ENCODE measurements around the gene RGL1. TPM values are rescaled to one million over a fixed set of nuclear protein-coding genes. Genes with fewer than 3 reads are reported as not detected.
A peak's percentile ranks its signal among the peaks of the same experiment; 100 is the strongest.

Gene RGL1
- total and polyA plus RNA-seq, 3 experiments from 2014 or later, result 0.97 to 3.3 (median 3.3) TPM

- POLR2A ChIA-PET, result no interaction called here
- H3K4me1 Mint-ChIP-seq, result peaks cover 6 to 14% (median 8%) of the 10 kb centered on the region in 3 donors
- DNase-seq, result no peak
- H3K27ac ChIP-seq (ENCODE audit: low read depth, low read length), result no peak overlapping the region
- H3K27ac Mint-ChIP-seq, result no peak overlapping the region
- H3K9me3 Mint-ChIP-seq, result no peaks in the 10 kb centered on the region
- H3K4me3 Mint-ChIP-seq, result no peak overlapping the region
- H3K36me3 Mint-ChIP-seq, result no peaks in the 10 kb centered on the region
- H3K36me3 ChIP-seq (ENCODE audit: insufficient read depth, low read length), result no peaks in the 10 kb centered on the region
- H3K4me3 ChIP-seq (ENCODE audit: low read length), result no peak overlapping the region
- CTCF ChIA-PET, result no interaction called here
- peaks cover 17% of the 10 kb centered on the region for H3K4me1 ChIP-seq (ENCODE audit: insufficient read depth, low read length)
- no peaks in the 10 kb centered on the region for H3K9me3 ChIP-seq (ENCODE audit: low read length)
- peaks cover 0 to 3% of the 10 kb centered on the region in 2 donors for H3K27me3 Mint-ChIP-seq
- H3K27me3 ChIP-seq (ENCODE audit: insufficient read depth, low read length, poor library complexity, severe bottlenecking), result no peaks in the 10 kb centered on the region
Measured at GRCh38 chr1:183876309-183876708, 71.4 kb downstream of the RGL1 start.

DNA sequence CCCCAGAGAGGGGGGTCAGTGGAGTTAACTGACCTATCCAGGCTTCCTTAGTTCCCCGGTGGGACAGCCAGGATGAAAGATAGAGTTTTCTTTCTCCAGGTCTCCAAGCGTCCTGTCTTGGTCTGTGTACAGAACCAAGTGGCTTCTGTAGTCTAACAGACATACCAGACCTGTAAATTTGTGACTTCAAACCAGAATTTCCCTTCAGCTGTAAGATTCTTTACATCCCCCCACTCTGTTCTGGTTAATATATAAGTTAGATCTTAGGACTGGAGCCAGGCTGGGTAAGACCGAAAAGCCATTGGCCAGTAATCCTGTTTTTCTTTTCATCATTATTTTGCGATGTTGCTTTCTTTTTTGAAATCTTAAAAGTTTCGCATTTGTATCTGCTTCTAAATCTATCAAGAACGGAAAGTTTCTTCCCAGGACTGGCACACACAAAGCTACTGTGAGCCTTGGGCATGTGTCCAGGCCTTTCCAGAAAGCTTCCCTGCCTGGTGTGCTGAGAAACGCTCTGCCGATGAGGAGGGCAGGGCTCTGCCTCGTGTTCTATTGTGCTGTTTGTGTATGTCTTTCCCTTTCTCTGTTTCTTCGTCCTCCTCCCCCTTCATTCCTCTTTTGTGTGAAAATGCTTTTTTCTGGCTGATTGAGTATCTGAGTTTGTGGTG is 72.3 kb downstream of the RGL1 start:
- H3K27me3 Mint-ChIP-seq, result peaks cover 0 to 3% of the 10 kb centered on the region in 2 donors
- H3K4me3 ChIP-seq (ENCODE audit: low read length), result no peak overlapping the region
- H3K9me3 Mint-ChIP-seq, result no peaks in the 10 kb centered on the region
- H3K27ac ChIP-seq (ENCODE audit: low read depth, low read length), result no peak overlapping the region
- peaks cover 17% of the 10 kb centered on the region for H3K4me1 ChIP-seq (ENCODE audit: insufficient read depth, low read length)
- H3K4me1 Mint-ChIP-seq, result peaks cover 6 to 14% (median 8%) of the 10 kb centered on the region in 3 donors
- H3K9me3 ChIP-seq (ENCODE audit: low read length), result no peaks in the 10 kb centered on the region
- H3K27ac Mint-ChIP-seq, result no peak overlapping the region
- no peaks in the 10 kb centered on the region for H3K36me3 ChIP-seq (ENCODE audit: insufficient read depth, low read length)
- no peaks in the 10 kb centered on the region for H3K27me3 ChIP-seq (ENCODE audit: insufficient read depth, low read length, poor library complexity, severe bottlenecking)
- no peaks in the 10 kb centered on the region for H3K36me3 Mint-ChIP-seq
- POLR2A ChIA-PET, result no interaction called here
- no peak for DNase-seq
- CTCF ChIA-PET, result no interaction called here
- H3K4me3 Mint-ChIP-seq, result no peak overlapping the region

DNA sequence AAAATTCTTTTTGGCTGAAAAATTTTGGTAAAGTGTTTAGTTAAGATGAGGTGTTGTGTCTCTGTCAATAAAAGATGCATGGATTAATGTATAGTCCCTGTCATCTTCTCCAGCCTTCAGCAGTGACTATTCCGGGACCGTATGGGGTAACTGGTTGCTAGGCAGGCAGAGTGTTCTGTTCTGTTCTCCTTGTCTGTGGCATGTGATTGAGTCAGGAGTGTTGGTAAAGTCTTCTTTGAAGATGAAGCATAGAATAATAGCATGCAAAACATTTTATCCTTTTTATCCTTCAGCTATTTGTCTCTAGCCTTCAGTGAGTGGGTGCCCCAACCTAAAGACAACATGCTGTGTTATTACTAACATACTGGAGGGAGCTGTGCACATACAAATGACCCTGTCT is 74.6 kb downstream of the RGL1 start:
- Histone ChIP-seq H3K27me3 (ENCODE audit: insufficient read depth, low read length, poor library complexity, severe bottlenecking) (no peaks in the 10 kb centered on the region), H3K9me3 (ENCODE audit: low read length) (no peaks in the 10 kb centered on the region), H3K4me3 (ENCODE audit: low read length) (no peak overlapping the region), H3K36me3 (ENCODE audit: insufficient read depth, low read length) (no peaks in the 10 kb centered on the region), H3K27ac (ENCODE audit: low read depth, low read length) (no peak overlapping the region), H3K4me1 (ENCODE audit: insufficient read depth, low read length) (peaks cover 4% of the 10 kb centered on the region)
- Mint-ChIP-seq H3K27ac (no peak overlapping the region), H3K4me1 (peaks cover 0 to 1% (median under 1%) of the 10 kb centered on the region in 3 donors), H3K4me3 (no peak overlapping the region), H3K9me3 (no peaks in the 10 kb centered on the region), H3K27me3 (peaks cover 0 to 3% of the 10 kb centered on the region in 2 donors), H3K36me3 (peaks cover 0 to 8% (median 0%) of the 10 kb centered on the region in 3 donors)
- ChIA-PET CTCF (no interaction called here), POLR2A (no interaction called here)
- no peak for DNase-seq

DNA sequence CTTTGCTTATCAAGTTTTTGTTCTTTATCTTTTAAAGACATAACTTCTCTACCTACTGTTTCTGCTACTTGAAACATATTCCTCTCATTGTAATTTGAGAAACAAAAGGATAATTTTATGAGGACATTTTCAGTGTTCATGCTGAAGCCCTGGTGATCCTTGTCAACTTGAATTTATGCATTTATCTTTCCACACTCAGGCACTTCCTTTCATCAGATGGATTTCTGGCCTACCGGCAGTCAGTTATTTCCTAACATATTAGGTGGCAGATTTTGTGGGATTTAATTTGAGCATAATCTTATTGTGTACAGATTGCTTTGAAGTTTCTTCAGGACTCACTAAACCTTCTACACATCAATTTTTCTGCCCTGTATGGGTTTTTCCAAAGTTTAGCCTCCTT is 75.0 kb downstream of the RGL1 start:
- Histone ChIP-seq H3K4me1 (ENCODE audit: insufficient read depth, low read length) (no peaks in the 10 kb centered on the region), H3K4me3 (ENCODE audit: low read length) (no peak overlapping the region), H3K9me3 (ENCODE audit: low read length) (no peaks in the 10 kb centered on the region), H3K27me3 (ENCODE audit: insufficient read depth, low read length, poor library complexity, severe bottlenecking) (no peaks in the 10 kb centered on the region), H3K27ac (ENCODE audit: low read depth, low read length) (no peak overlapping the region), H3K36me3 (ENCODE audit: insufficient read depth, low read length) (no peaks in the 10 kb centered on the region)
- DNase-seq, result no peak
- Mint-ChIP-seq H3K27me3 (peaks cover 0 to 3% of the 10 kb centered on the region in 2 donors), H3K4me3 (no peak overlapping the region), H3K36me3 (peaks cover 0 to 8% (median 0%) of the 10 kb centered on the region in 3 donors), H3K27ac (peak overlapping the region in 1 of 8 donors; percentile 11), H3K4me1 (no peaks in the 10 kb centered on the region), H3K9me3 (no peaks in the 10 kb centered on the region)
- POLR2A ChIA-PET, result no interaction called here
- CTCF ChIA-PET, result no interaction called here

DNA sequence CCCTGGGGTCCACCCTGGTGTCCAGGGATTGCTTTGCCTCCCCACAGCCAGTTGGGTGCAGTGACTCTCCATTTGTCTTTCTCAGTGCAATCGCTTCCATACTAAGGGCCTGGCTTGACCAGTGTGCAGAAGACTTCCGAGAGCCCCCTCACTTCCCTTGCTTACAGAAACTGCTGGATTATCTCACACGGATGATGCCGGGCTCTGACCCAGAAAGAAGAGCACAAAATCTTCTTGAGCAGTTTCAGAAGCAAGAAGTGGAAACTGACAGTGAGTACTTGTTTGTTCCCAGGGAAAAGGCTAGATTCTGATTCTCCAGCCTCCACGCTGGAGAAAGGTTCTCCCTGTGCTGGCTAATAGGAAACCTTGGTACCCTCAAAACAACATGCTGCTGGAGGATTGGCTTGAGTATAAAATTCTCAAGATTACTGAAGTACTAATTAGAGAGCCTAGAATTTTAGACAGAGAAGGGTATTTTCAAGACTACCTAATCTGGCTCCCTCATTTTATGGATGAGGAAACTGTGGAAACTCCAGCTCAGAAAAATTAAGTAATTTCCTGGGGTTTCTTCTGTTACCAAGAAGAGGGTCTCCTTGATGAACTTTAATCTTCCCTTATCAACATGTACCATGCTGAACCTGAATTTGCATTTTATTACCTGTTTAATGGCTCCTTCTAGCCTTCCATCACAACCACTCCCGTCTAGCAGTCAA is 75.8 kb downstream of the RGL1 start:
- peaks cover 0 to 5% of the 10 kb centered on the region in 2 donors for H3K27me3 Mint-ChIP-seq
- Histone ChIP-seq H3K9me3 (ENCODE audit: low read length) (no peaks in the 10 kb centered on the region), H3K4me1 (ENCODE audit: insufficient read depth, low read length) (no peaks in the 10 kb centered on the region), H3K27me3 (ENCODE audit: insufficient read depth, low read length, poor library complexity, severe bottlenecking) (no peaks in the 10 kb centered on the region), H3K4me3 (ENCODE audit: low read length) (no peak overlapping the region), H3K36me3 (ENCODE audit: insufficient read depth, low read length) (no peaks in the 10 kb centered on the region), H3K27ac (ENCODE audit: low read depth, low read length) (no peak overlapping the region)
- no peak overlapping the region for H3K4me3 Mint-ChIP-seq
- H3K4me1 Mint-ChIP-seq, result no peaks in the 10 kb centered on the region
- ChIA-PET POLR2A (no interaction called here), CTCF (no interaction called here)
- no peaks in the 10 kb centered on the region for H3K9me3 Mint-ChIP-seq
- no peak overlapping the region for H3K27ac Mint-ChIP-seq
- no peak for DNase-seq
- H3K36me3 Mint-ChIP-seq, result peaks cover 0 to 8% (median 0%) of the 10 kb centered on the region in 3 donors

DNA sequence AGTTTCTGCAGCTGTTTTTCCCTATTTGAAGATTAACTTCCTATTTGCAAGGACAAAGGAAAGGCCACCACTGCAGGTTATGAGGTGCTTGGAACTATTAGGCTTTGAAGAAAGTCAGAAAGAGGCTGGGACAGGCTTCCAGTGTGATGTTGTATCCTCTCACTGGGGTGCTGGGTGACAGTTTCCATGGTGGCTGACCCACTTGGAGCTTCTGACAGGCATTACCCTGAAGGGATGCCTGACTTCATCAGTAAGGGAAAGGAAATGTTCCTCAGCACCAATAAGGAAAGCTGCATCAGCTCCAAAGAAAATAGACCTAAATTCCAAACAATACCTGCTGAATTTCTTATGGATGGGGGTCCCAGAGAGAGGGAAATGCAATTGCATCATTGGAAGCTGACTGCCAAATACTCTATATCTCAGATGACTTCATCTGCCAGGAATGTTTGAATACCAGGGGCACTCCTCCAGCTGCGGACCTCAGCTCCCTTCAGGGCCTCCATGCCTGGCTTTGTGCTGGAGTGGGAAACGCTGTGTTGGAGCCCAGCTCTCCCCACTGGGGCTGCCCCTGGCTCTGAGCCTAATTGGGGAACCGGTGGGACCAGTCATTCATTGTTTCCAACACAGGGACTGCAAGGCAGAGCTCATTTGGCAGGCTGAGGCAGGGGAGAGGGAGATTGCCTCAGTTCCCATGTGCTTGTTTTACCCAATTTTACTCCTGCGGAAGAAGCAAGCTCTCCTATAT is 76.6 kb downstream of the RGL1 start:
- CTCF ChIA-PET, result interaction anchor here (0.7 to 1.2 kb wide), 2 partner anchors 8 to 34 kb away, joined by 4 read pairs; no protein-coding TSS in a partner anchor
- no peaks in the 10 kb centered on the region for H3K4me1 ChIP-seq (ENCODE audit: insufficient read depth, low read length)
- H3K4me1 Mint-ChIP-seq, result peaks cover 0 to under 1% (median under 1%) of the 10 kb centered on the region in 3 donors

GRCh38 chr1:183882335-183883167 is 77.6 kb downstream of the RGL1 start:
- Mint-ChIP-seq H3K4me1 (peaks cover 9 to 11% (median 11%) of the 10 kb centered on the region in 3 donors), H3K36me3 (peaks cover 0 to 8% (median 0%) of the 10 kb centered on the region in 3 donors), H3K27ac (peak overlapping the region in 2 of 8 donors; percentile 46 to 51), H3K27me3 (peaks cover 0 to 4% of the 10 kb centered on the region in 2 donors), H3K9me3 (no peaks in the 10 kb centered on the region), H3K4me3 (no peak overlapping the region)
- Histone ChIP-seq H3K4me1 (ENCODE audit: insufficient read depth, low read length) (peaks cover 5% of the 10 kb centered on the region), H3K27me3 (ENCODE audit: insufficient read depth, low read length, poor library complexity, severe bottlenecking) (no peaks in the 10 kb centered on the region), H3K27ac (ENCODE audit: low read depth, low read length) (no peak overlapping the region), H3K36me3 (ENCODE audit: insufficient read depth, low read length) (no peaks in the 10 kb centered on the region), H3K4me3 (ENCODE audit: low read length) (no peak overlapping the region), H3K9me3 (ENCODE audit: low read length) (no peaks in the 10 kb centered on the region)
- ChIA-PET POLR2A (no interaction called here), CTCF (interaction anchor here (1.2 kb wide), 1 partner anchor 33 kb away, joined by 4 read pairs; no protein-coding TSS in a partner anchor)
- no peak for DNase-seq

More for the DNA sequence above, 76.6 kb downstream of the RGL1 start:
- POLR2A ChIA-PET, result no interaction called here
- peaks cover 0 to 8% (median 0%) of the 10 kb centered on the region in 3 donors for H3K36me3 Mint-ChIP-seq
- Histone ChIP-seq H3K4me3 (ENCODE audit: low read length) (no peak overlapping the region), H3K36me3 (ENCODE audit: insufficient read depth, low read length) (no peaks in the 10 kb centered on the region), H3K27ac (ENCODE audit: low read depth, low read length) (no peak overlapping the region), H3K9me3 (ENCODE audit: low read length) (no peaks in the 10 kb centered on the region), H3K27me3 (ENCODE audit: insufficient read depth, low read length, poor library complexity, severe bottlenecking) (no peaks in the 10 kb centered on the region)
- no peaks in the 10 kb centered on the region for H3K9me3 Mint-ChIP-seq
- H3K27ac Mint-ChIP-seq, result peak overlapping the region in 1 of 8 donors; percentile 15
- DNase-seq, result no peak
- peaks cover 0 to 5% of the 10 kb centered on the region in 2 donors for H3K27me3 Mint-ChIP-seq
- H3K4me3 Mint-ChIP-seq, result no peak overlapping the region
